Measurements from ENCODE around the gene EPHA8.

DNA sequence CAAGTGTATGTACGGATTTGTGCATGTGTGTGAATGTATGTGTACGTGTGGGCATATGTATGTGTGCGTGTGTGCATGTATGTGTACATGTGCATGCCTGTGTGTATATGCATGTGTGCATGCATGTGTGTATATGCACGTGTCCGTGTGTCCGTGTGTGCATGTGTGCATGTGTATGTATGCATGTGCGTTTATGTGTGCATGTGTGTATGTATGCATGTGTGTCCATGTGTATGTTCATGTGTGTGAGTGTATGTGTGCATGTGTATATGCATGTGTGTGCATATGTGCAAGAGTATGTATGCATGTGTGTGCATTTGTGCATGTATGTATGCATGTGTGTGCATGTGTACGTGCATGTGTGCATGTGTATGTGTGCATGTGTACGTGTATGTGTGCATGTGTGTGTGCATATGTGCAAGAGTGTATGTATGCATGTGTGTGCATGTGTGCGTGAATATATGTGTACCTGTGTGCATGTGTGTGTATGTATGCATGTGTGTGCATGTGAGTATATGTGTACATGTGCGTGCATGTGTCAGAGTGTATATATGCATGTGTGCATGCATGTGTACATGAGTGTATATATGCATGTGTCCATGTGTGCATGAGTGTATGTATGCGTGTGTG, 15.6 kb downstream of the EPHA8 start:
- TF ChIP-seq, protein P1, sequence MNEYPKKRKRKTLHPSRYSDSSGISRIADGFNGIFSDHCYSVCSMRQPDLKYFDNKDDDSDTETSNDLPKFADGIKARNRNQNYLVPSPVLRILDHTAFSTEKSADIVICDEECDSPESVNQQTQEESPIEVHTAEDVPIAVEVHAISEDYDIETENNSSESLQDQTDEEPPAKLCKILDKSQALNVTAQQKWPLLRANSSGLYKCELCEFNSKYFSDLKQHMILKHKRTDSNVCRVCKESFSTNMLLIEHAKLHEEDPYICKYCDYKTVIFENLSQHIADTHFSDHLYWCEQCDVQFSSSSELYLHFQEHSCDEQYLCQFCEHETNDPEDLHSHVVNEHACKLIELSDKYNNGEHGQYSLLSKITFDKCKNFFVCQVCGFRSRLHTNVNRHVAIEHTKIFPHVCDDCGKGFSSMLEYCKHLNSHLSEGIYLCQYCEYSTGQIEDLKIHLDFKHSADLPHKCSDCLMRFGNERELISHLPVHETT (CRISPR knock-in tag; conservative IDR thresholded peaks at IDR 0.05 in 1 of 2, IDR thresholded peaks at IDR 0.05 in 1 of 2), result no peak
- no peak for TF ChIP-seq SP1 (CRISPR knock-in tag; IDR thresholded peaks at IDR 0.05)
- no peak for TF ChIP-seq NFIX (CRISPR knock-in tag; IDR thresholded peaks at IDR 0.05; ENCODE audit: low read depth)
- no peak for TF ChIP-seq SIX5 (IDR thresholded peaks at IDR 0.05; ENCODE audit: borderline replicate concordance in 1 of 2, insufficient read depth in 1 of 2, low read depth in 1 of 2, low read length in 2 of 2)
- TF ChIP-seq, protein P2, sequence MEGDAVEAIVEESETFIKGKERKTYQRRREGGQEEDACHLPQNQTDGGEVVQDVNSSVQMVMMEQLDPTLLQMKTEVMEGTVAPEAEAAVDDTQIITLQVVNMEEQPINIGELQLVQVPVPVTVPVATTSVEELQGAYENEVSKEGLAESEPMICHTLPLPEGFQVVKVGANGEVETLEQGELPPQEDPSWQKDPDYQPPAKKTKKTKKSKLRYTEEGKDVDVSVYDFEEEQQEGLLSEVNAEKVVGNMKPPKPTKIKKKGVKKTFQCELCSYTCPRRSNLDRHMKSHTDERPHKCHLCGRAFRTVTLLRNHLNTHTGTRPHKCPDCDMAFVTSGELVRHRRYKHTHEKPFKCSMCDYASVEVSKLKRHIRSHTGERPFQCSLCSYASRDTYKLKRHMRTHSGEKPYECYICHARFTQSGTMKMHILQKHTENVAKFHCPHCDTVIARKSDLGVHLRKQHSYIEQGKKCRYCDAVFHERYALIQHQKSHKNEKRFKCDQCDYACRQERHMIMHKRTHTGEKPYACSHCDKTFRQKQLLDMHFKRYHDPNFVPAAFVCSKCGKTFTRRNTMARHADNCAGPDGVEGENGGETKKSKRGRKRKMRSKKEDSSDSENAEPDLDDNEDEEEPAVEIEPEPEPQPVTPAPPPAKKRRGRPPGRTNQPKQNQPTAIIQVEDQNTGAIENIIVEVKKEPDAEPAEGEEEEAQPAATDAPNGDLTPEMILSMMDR (IDR thresholded peaks at IDR 0.05 in 2 of 3, conservative IDR thresholded peaks at IDR 0.05 in 1 of 3; ENCODE audit: insufficient read depth in 2 of 3, low read depth in 1 of 3, low read length in 3 of 3), result no peak
- TF ChIP-seq EHMT2 (IDR thresholded peaks at IDR 0.05), result no peak
- TF ChIP-seq, protein P3, sequence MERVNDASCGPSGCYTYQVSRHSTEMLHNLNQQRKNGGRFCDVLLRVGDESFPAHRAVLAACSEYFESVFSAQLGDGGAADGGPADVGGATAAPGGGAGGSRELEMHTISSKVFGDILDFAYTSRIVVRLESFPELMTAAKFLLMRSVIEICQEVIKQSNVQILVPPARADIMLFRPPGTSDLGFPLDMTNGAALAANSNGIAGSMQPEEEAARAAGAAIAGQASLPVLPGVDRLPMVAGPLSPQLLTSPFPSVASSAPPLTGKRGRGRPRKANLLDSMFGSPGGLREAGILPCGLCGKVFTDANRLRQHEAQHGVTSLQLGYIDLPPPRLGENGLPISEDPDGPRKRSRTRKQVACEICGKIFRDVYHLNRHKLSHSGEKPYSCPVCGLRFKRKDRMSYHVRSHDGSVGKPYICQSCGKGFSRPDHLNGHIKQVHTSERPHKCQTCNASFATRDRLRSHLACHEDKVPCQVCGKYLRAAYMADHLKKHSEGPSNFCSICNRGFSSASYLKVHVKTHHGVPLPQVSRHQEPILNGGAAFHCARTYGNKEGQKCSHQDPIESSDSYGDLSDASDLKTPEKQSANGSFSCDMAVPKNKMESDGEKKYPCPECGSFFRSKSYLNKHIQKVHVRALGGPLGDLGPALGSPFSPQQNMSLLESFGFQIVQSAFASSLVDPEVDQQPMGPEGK (CRISPR knock-in tag; IDR thresholded peaks at IDR 0.05; ENCODE audit: borderline replicate concordance), result no peak
- no peak for TF ChIP-seq COPS2 (conservative IDR thresholded peaks at IDR 0.05)
- no peak for TF ChIP-seq GABPB2 (CRISPR knock-in tag; conservative IDR thresholded peaks at IDR 0.05)
- TF ChIP-seq YY1 (IDR thresholded peaks at IDR 0.05; ENCODE audit: borderline replicate concordance in 1 of 3, control insufficient read depth in 1 of 3, extremely low read depth in 1 of 3, insufficient read depth in 3 of 3, insufficient read length in 1 of 3, insufficient replicate concordance in 2 of 3, low read depth in 1 of 3, low read length in 2 of 3), result no peak
- TF ChIP-seq CBX3 (IDR thresholded peaks at IDR 0.05; ENCODE audit: borderline replicate concordance in 1 of 2, low read length in 2 of 2), result no peak

Measured in K562 (cell line).